GM18867 (cell line): ENCODE results near the gene ESPN.
A peak's percentile ranks its signal among the peaks of the same experiment; 100 is the strongest.
"Not testable (repeated sequence)": the region's sequence is repeated elsewhere in the genome, so short reads cannot be mapped to it uniquely, and the experiment has no call there.

Source experiments
- ATAC-seq: cut with Tn5 transposase; IDR thresholded peaks from one replicate; pipeline ENCODE4 v1.9.1; 2021; ENCODE audit warnings: mild to moderate bottlenecking, moderate library complexity; ENCODE audit not compliant: unreplicated experiment

The ESPN gene

GRCh38 chr1:6477039-6477820, 52.7 kb downstream of the ESPN start:
- ATAC-seq = no peak

GRCh38 chr1:6481820-6482219, 57.2 kb downstream of the ESPN start:
- ATAC-seq = no peak

- ATAC-seq = no peak
Measured at GRCh38 chr1:6483017-6483760, 58.6 kb downstream of the ESPN start.

GRCh38 chr1:6483761-6484117, 59.2 kb downstream of the ESPN start:
- ATAC-seq = no peak

- no peak for ATAC-seq
Measured at GRCh38 chr1:6484826-6485167, 60.2 kb downstream of the ESPN start.

GRCh38 chr1:6485168-6486101, 60.9 kb downstream of the ESPN start:
- ATAC-seq = no peak

- ATAC-seq = no peak
Measured at GRCh38 chr1:6486433-6487011, 61.9 kb downstream of the ESPN start.

- ATAC-seq = no peak
Measured at GRCh38 chr1:6487804-6488484, 63.4 kb downstream of the ESPN start.

- ATAC-seq = no peak
Measured at GRCh38 chr1:6488602-6489382, 64.2 kb downstream of the ESPN start.

GRCh38 chr1:6489383-6489765, 64.8 kb downstream of the ESPN start:
- no peak for ATAC-seq

- peak; percentile 57 for ATAC-seq
Measured at GRCh38 chr1:6489799-6490180, 65.2 kb downstream of the ESPN start.

GRCh38 chr1:6490181-6491080, 65.9 kb downstream of the ESPN start:
- peak; percentile 49 for ATAC-seq

- no peak for ATAC-seq
Measured at GRCh38 chr1:6491081-6491449, 66.5 kb downstream of the ESPN start.

- no peak for ATAC-seq
Measured at GRCh38 chr1:6491480-6491962, 66.9 kb downstream of the ESPN start, which contains the start of gene PLEKHG5. Gene PLEKHG5 (minus strand): TSS chr1:6491667. CDS start chr1:6477571, 14,096 bp downstream.

GRCh38 chr1:6491966-6492365, 67.4 kb downstream of the ESPN start:
- no peak for ATAC-seq

GRCh38 chr1:6493834-6494223, 69.3 kb downstream of the ESPN start:
- not testable (repeated sequence) for ATAC-seq

- ATAC-seq = no peak
Measured at GRCh38 chr1:6494627-6495026, 70.1 kb downstream of the ESPN start.

GRCh38 chr1:6495041-6495441, 70.5 kb downstream of the ESPN start:
- ATAC-seq = no peak
